HepG2 (cell line): Measurements from ENCODE around the gene ARL16. TPM values are rescaled to one million over a fixed set of nuclear protein-coding genes. Genes with fewer than 3 reads are reported as not detected.

Source experiments
- ATAC-seq: fragments of 200-7000 bp; cut with Tn5 transposase; 3 replicates; pipeline ENCODE4 v1.9.1; 2020; ENCODE audit warnings: mild to moderate bottlenecking, moderate library complexity
- BruUV-seq: library from RNA; stranded (reverse); fragments of 400-500 nt; replicated peaks from 2 replicates; lab custom pipeline; 2021; lab: Mats Ljungman, UMichigan
- CTCF ChIA-PET: fragments of 300-600 bp; formaldehyde crosslinking; extraction: SDS; loops from one replicate; lab custom pipeline; 2021; ENCODE audit warnings: low total read pairs, inconsistent platforms, low intra/inter-chr PET ratio; lab: Yijun Ruan, JAX
- POLR2A ChIA-PET: fragments of 350-600 bp; sonication (Branson Sonifier 250); formaldehyde crosslinking; loops from one replicate; lab custom pipeline; 2020; ENCODE audit warnings: antibody characterized with exemption, inconsistent platforms; lab: Yijun Ruan, JAX
- DNase-seq: peaks from one replicate; pipeline ENCODE4 v3.0.0-alpha.2; 2015; ENCODE audit warnings: low spot score
- FAIRE-seq: peaks from 3 replicates; lab custom pipeline; 2011; peaks lifted over from hg19 to GRCh38; lab: Jason Lieb, UNC
- H2AFZ ChIP-seq: one replicate; pipeline ENCODE4 v1.6.1; 2011; ENCODE audit warnings: low read length, inconsistent platforms
- H3K27ac ChIP-seq: fragments of 300-600 bp; 3 replicates; pipeline ENCODE4 v1.8.0; 2011; ENCODE audit warnings: mixed run types, mild to moderate bottlenecking, mixed read lengths, low read length, inconsistent platforms; ENCODE audit not compliant: insufficient read depth; ENCODE audit errors: extremely low read length
- H3K27me3 ChIP-seq, 2 experiments: fragments of 200-600 bp in 1 of 2; 2 replicates in 1 of 2; 3 replicates in 1 of 2; pipeline versions ENCODE4 v1.6.0 to v1.8.0; 2011; ENCODE audit warnings: low read length in 2 of 2, mild to moderate bottlenecking in 2 of 2, moderate library complexity in 2 of 2, inconsistent platforms in 1 of 2; ENCODE audit not compliant: insufficient read depth in 2 of 2, control insufficient read depth in 1 of 2
- H3K36me3 ChIP-seq, 2 experiments: fragments of 200-600 bp in 1 of 2; replicated peaks in 1 of 2; 2 replicates in 1 of 2; 3 replicates in 1 of 2; pipeline versions ENCODE4 v1.5.1 to v1.8.0; 2011; ENCODE audit warnings: low read length in 2 of 2, inconsistent platforms in 1 of 2; ENCODE audit not compliant: insufficient read depth in 2 of 2, control insufficient read depth in 1 of 2
- H3K4me1 ChIP-seq: 2 replicates; pipeline ENCODE4 v1.5.1; 2012; ENCODE audit warnings: low read length, inconsistent platforms; ENCODE audit not compliant: insufficient read depth
- H3K4me2 ChIP-seq: 2 replicates; pipeline ENCODE4 v1.6.0; 2011; ENCODE audit warnings: low read depth, low read length, inconsistent platforms
- H3K4me3 ChIP-seq, 3 experiments: fragments of 200-600 bp in 1 of 3; sonication (generic), shearing (Covaris generic) in 1 of 3; replicated peaks in 1 of 3; 2 replicates each; pipeline ENCODE4 v1.5.1; 2011 to 2016; ENCODE audit warnings: low read length in 3 of 3, inconsistent platforms in 2 of 3, low read depth in 2 of 3, mild to moderate bottlenecking in 2 of 3, control low read depth in 1 of 3, mixed read lengths in 1 of 3; ENCODE audit not compliant: insufficient read depth in 1 of 3
- H3K79me2 ChIP-seq: one replicate; pipeline ENCODE4 v1.6.1; 2011; ENCODE audit warnings: low read length, inconsistent platforms; ENCODE audit not compliant: insufficient read depth
- H3K9ac ChIP-seq: 2 replicates; pipeline ENCODE4 v1.6.0; 2011; ENCODE audit warnings: mild to moderate bottlenecking, low read depth, low read length, inconsistent platforms; ENCODE audit not compliant: insufficient read depth
- H3K9me3 ChIP-seq: 2 replicates; pipeline ENCODE4 v1.5.1; 2012; ENCODE audit warnings: mild to moderate bottlenecking, low read length
- H4K20me1 ChIP-seq: 2 replicates; pipeline ENCODE4 v1.6.0; 2011; ENCODE audit warnings: inconsistent platforms, mild to moderate bottlenecking, low read length, moderate library complexity; ENCODE audit not compliant: insufficient read depth
- HMGXB3 ChIP-seq: sonication (generic); formaldehyde crosslinking; IDR thresholded peaks from 2 replicates; pipeline ENCODE4 v1.4.0; 2020; ENCODE audit warnings: missing genetic modification reagents, borderline replicate concordance
- PAF1 ChIP-seq: IDR thresholded peaks from 2 replicates; pipeline ENCODE4 v1.6.1; 2016; ENCODE audit warnings: missing genetic modification reagents, missing compliant biosample characterization
- RBM22 ChIP-seq: fragments of 200-400 bp; formaldehyde crosslinking; optimal IDR thresholded peaks from 2 replicates; pipeline ENCODE3; 2017; ENCODE audit warnings: mild to moderate bottlenecking, low read length, moderate library complexity
- ZNF703 ChIP-seq: sonication (generic); formaldehyde crosslinking; IDR thresholded peaks from 2 replicates; pipeline ENCODE4 v1.5.1; 2020; ENCODE audit warnings: missing genetic modification reagents, mild to moderate bottlenecking, moderate library complexity, borderline replicate concordance
- ZNF737 ChIP-seq: sonication (generic); formaldehyde crosslinking; IDR thresholded peaks from 2 replicates; pipeline ENCODE4 v1.5.0; 2020; ENCODE audit warnings: missing genetic modification reagents, mild to moderate bottlenecking, borderline replicate concordance
- WGBS: methylation state at CpG from one replicate; pipeline ENCODE4 v1.1.6; 2017; ENCODE audit warnings: low lambda C conversion rate; 5-methylcytosine and 5-hydroxymethylcytosine counted together
- in situ Hi-C: cut with HindIII; loops from 2 replicates; pipeline ENCODE4 v1.10.0; 2017; ENCODE audit warnings: low pct_unique_long_range_greater_than_20kb; ENCODE audit not compliant: extremely low pct_ligation_motif_present
- intact Hi-C: fragments of 100-400 bp; cut with micrococcal nuclease; formaldehyde crosslinking; loops from one replicate; pipeline ENCODE4 v1.10.0; 2022; ENCODE audit not compliant: unreplicated experiment
- polyA plus RNA-seq, 8 experiments: library from polyadenylated mRNA; depleted of rRNA in 3 of 8; stranded (reverse) in 7 of 8; unstranded in 1 of 8; fragments of >200 nt; fragmentation: Illumina TruSeq in 4 of 8; extraction: Trizol in 4 of 8; gene quantifications; 2 replicates each; pipeline versions ENCODE4 v1.2.1 to v1.2.3, GENCODE V29; 2011 to 2016; ENCODE audit warnings: low read depth in 4 of 8, missing spikeins in 1 of 8, mixed read lengths in 1 of 8; ENCODE audit not compliant: insufficient read depth in 1 of 8
- total RNA-seq, 5 experiments: library from RNA; depleted of rRNA; stranded (reverse); fragments of >200 nt; fragmentation: Illumina TruSeq; extraction: Trizol; gene quantifications; 2 replicates each; pipeline ENCODE4 v1.2.3, GENCODE V29; 2016; ENCODE audit warnings: low read depth in 1 of 5

ARL16 gene
- total and polyA plus RNA-seq, 2 of the 13 experiments (the other 11 are each of a cell fraction or from before 2014, with no cell fraction given): 20.8 to 30.8 TPM

GRCh38 chr17:81638683-81639082 is 44.9 kb downstream of the ARL16 start:
- TF ChIP-seq PAF1 (no peak), RBM22 (no peak), ZNF703 (no peak), ZNF737 (CRISPR knock-in tag) (no peak), HMGXB3 (no peak)
- no TSS peak for BruUV-seq
- Histone ChIP-seq H3K4me1 (peaks cover 30% of the 10 kb centered on the region), H3K27me3 (peaks cover 0 to 6% of the 10 kb centered on the region in 2 experiments; a peak in 1 of 5 replicates), H2AFZ (no peak overlapping the region), H3K9me3 (no peaks in the 10 kb centered on the region), H3K9ac (no peak overlapping the region), H3K27ac (no peak overlapping the region), H4K20me1 (peaks cover 19% of the 10 kb centered on the region), H3K4me2 (no peak overlapping the region), H3K4me3 (no peak overlapping the region), H3K36me3 (no peaks in the 10 kb centered on the region), H3K79me2 (peaks cover 25% of the 10 kb centered on the region)
- ChIA-PET POLR2A (interaction anchor here (0.7 to 1.5 kb wide), 2 partner anchors 27 to 222 kb away, joined by 3 to 5 read pairs; no protein-coding TSS in a partner anchor), CTCF (no interaction called here)
- 66% methylated on average over 4 of the region's 4 CpGs for WGBS
- in situ Hi-C loops: no loop called here
- DNase-seq (no peak), FAIRE-seq (no peak), ATAC-seq (no peak)
- intact Hi-C loops: no loop called here
